SK-N-SH treated with all-trans-retinoic acid at 6 μM for 48 hours (cell line): ENCODE data around the gene QRICH1.

ENCODE experiments used
- CSDC2 ChIP-seq: fragments of 250-450 bp; sonication (Bioruptor Pico); IDR thresholded peaks from 2 replicates; pipeline ENCODE4 v1.5.0; 2020; ENCODE audit warnings: mild to moderate bottlenecking, moderate library complexity
- ZFP3 ChIP-seq: fragments of 250-450 bp; sonication (Bioruptor Pico); IDR thresholded peaks from 2 replicates; pipeline ENCODE4 v1.5.0; 2020; ENCODE audit warnings: mild to moderate bottlenecking, moderate library complexity
- ZNF70 ChIP-seq: fragments of 450-650 bp; formaldehyde crosslinking; IDR thresholded peaks from 2 replicates; pipeline ENCODE4 v1.5.0; 2020; ENCODE audit warnings: mild to moderate bottlenecking, moderate library complexity

GRCh38 chr3:49104427-49105291 is 10.8 kb upstream of the QRICH1 start, which contains the start of gene QARS1:
- TF ChIP-seq ZFP3 (CRISPR knock-in tag): no peak
- no peak for TF ChIP-seq ZNF70 (CRISPR knock-in tag)
- no peak for TF ChIP-seq CSDC2
